Left renal cortex interstitium (tissue), 4 donors: ENCODE measurements around the gene LONRF2. TPM values are rescaled to one million over a fixed set of nuclear protein-coding genes. Genes with fewer than 3 reads are reported as not detected.

Source experiments
- DNase-seq, 4 donors: peaks; one replicate each; pipeline ENCODE4 v3.0.0-alpha.2; 2013; ENCODE audit warnings: low read depth in 4 of 4, low spot score in 2 of 4, missing footprints in 1 of 4
- polyA plus RNA-seq, 4 donors: library from polyadenylated mRNA; unstranded; fragments of 120-200 nt; gene quantifications; one replicate each; pipeline ENCODE4 v1.2.1, GENCODE V29; 2013; ENCODE audit not compliant: insufficient read length in 4 of 4

Gene LONRF2
- polyA plus RNA-seq, 4 donors, result 2.3 to 4.9 (median 3.4) TPM

DNA sequence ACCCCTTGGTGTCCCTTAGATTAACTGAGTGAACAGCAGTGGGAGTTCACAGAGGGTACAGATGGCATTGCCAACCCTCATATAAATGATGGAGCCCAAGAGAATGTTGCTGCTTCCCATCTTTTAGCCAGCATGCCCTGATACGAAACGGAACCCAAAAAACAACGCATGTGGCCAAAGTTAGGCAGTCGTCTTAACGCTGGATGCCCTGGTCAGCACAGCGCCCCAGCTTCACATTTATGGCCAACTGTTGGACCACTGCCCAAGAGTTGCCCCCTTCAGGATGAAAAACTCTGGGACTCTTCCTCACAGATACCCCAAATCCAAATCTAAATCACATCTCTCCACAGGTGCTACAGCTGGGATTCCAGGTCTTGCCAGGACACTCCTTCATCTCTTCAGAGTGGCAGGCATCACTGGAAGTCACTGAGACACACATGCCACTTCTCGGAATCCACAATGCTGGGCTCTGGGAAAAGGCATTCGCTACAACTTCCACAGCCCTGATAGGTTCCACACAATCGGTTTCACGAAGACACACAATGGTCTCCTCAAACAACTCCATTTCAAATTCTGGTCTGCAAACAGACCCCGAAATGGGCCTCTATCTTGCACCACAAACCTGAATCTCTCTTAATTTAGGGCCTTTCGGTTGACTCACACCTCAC is 44.6 kb downstream of the LONRF2 start:
- no peak for DNase-seq

GRCh38 chr2:100276716-100277115 is 45.6 kb downstream of the LONRF2 start:
- no peak for DNase-seq

- DNase-seq, result no peak
Measured at GRCh38 chr2:100275200-100275589, 47.1 kb downstream of the LONRF2 start.

DNA sequence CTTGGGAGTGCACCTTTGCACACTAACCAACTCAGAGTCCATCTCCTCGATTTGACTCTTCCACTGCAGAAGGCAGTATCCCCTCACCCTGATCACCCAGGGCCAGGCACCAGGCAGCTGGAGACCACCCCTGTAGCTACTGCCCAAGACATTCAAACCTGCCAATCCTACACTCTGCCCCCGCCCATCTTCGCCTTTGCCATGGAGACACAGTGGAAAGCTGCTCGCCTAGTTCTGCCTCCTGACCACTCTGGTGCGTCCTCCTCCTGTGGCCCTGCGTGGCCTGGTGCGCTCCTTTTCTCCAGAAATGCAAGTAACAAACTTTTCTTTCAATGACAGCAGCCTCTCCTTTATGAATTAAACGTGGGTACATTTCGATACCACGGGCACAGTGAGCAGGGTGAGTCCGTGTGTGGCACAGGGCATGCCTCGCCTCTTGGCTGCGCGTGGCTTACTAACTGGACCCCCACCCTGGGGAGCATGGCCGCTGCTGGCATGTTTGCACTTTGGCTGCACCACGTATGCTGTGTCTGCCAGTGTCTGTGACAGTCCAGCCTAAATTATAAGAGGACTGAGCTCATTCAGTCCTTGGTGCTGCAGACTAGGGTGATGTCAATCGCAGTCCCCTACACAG is 47.6 kb downstream of the LONRF2 start:
- no peak for DNase-seq

DNA sequence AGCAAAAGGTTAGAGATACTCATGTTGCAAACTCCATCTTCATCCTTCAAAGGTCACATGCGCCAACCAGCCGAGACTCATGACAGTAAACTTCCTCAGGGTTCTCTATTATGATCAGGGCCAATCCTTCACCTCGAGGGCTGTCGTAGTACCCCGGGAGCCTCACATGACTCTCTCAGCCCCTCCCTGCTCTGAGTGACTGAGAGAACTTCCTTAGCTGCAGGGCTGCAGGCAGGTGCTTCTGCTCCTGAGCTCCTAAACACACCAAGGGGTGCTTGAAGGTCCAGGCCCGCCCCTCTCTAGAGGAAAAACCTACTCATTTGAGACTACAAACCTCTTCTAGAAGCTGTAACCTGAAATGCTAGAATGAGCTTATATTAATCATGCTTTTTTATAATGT is 48.2 kb downstream of the LONRF2 start:
- no peak for DNase-seq

DNA sequence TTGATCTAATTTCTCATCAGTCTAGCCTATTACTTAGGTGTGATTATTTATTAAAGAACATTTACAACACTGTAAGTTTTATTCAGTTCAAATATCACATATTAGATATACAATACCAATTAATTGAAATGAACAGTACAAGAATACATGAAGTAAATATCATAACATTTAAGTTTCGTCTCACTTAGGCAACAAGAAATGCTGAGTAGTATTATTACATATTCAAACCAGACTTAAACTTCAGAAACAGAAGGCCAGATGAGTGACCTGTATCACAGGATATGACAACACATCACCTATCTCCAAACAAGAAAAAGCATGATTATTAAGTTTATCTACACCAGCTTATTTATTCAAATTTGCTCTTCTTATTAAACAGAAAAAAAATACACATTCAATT is 48.9 kb downstream of the LONRF2 start:
- DNase-seq, result no peak

DNA sequence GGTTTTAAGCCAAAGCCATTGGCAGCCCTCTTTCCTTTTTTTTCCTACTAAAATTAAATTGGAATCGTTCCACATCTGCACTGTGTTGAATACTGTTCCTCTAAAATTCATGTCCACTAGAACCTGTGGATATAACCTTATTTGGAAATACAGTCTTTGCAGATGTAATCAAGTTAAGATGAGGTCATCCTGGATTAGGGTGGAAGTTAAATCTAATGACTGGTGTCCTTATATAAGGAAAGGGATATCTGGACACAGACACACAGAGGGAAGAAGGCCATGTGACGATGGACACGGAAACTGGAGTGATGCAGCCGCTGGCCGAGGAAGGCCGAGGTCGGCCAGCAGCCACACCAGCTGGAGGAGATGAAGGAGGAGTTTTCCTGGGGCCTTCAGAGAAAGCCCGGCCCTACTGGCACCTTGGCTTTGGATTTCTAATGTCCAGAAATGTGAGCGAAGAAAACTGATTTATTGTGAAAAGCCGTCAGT is 49.4 kb downstream of the LONRF2 start:
- no peak for DNase-seq

DNA sequence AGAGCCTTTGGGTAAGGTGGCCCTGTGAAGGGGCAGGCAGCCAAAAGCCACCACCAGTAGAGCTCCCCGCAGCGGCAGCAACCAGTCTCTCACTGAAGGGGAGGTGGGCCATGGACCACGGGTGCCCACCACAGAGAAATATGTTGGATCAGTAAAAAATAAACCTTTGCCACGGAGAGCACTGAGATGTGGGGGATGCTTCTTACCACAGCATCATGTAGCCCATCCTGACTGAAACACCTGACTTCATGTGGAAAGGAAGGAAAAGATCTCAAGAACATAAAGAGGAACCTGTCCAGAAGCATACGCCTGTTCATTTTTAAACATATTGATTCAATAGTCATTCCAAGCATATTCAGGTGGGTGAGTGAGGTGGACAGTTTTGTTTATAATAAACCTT is 51.1 kb downstream of the LONRF2 start:
- DNase-seq, result no peak

DNA sequence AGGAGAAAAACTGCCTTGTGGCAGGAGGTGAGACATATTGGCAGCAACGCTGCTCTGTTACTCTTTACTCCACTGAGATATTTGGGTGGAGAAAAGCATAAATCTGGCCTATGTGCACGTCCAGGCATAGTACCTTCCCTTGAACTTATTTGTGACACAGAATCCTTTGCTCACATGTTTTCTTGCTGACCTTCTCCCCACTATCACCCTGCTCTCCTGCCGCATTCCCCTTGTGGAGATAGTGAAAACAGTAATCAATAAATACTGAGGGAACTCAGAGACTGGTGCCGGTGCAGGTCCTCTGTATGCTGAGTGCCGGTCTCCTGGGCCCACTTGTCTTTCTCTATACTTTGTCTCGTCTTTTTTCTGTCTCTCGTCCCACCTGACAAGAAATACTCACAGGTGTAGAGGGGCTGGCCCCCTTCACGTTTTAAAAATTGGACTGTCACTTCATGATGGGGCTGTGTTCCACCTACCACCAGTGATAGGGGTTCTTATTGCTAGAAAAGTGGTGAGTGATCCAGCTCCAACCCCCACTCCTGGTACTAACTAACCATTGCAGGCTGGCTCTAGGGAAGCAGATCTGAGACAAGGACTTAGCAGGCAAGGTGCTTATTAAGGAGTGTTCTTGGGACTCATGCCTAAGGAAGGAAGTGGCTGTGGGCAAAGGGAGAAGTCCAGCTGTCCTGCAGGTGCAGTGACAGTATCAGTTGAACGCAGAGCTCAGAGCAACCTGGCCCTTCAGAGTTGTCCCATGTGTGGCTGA is 51.7 kb downstream of the LONRF2 start:
- DNase-seq, result no peak

DNA sequence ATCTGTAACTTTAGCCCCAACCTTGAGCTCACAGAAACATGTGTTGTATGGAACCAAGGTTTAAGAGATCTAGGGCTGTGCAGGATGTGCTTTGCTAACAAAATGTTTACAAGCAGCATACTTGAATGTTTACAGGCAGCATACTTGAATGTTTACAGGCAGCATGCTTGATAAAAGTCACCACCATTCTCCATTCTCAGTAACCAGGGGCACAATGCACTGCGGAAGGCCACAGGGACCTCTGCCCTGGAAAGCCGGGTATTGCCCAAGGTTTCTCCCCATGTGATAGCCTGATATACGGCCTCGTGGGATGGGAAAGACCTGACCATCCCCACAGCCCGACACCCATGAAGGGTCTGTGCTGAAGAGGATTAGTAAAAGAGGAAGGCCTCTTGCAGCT is 52.4 kb downstream of the LONRF2 start:
- DNase-seq, result no peak

- no peak for DNase-seq
Measured at GRCh38 chr2:100268986-100269385, 53.3 kb downstream of the LONRF2 start.

DNA sequence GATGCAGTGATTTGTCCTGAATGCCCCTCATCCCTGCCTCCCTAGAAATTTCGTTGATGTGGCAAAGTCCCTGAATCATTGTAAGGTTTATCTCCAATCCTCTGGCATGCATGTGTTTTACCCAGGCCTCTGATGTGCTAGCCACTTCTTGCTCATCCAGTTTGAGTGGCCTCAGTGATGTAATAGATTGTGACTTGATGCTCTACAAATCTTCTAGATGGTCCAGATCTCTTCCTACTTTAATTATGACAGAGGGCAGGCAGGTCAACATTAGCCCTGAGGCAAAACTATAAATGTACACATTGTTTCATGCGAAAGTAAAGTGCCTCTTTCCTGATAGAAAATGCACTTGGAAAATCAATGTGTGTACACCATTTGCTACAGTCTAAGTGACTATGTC is 54.5 kb downstream of the LONRF2 start:
- no peak for DNase-seq

GRCh38 chr2:100266126-100266525 is 56.2 kb downstream of the LONRF2 start:
- no peak for DNase-seq

GRCh38 chr2:100265226-100265625 is 57.1 kb downstream of the LONRF2 start:
- no peak for DNase-seq

DNA sequence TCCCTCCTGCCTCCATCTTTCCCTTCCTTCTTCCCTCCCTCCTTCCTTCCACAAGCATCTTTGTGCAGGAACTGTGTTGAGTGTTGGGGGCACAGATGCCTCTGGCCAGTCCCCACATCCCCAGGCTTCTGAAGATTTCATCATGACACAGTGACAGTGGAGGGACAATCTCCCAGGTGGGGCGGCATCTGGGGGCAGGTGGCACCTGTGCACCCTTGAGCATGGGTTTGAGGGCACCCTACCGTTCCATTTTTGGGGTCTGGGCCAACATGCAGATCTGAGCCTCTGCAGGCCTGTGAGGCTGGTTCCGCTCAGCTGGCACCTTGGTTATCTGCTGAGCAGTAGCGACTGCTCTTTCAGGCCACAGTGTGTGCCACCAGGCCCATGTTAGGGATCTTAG is 57.6 kb downstream of the LONRF2 start:
- no peak for DNase-seq

DNA sequence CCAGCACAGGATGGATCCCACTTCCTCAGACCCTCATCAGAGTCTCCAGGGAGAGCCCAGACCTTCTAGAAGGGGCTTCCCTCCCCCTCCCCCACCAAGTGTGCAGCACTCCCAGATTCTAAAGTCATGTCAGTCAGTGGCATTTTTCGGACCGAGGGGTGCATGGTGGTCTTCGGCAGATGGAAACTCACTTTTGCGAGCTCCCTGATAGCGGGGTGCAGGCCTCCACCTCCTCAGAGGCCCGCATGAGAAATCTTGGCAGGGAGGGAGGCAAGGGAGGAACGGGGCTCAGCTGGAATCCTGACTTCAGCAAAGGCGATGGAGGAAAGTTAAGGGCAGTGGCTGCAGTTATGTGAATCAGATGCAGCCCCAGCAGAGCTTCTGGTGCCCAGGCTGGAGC is 58.2 kb downstream of the LONRF2 start:
- DNase-seq, result no peak

DNA sequence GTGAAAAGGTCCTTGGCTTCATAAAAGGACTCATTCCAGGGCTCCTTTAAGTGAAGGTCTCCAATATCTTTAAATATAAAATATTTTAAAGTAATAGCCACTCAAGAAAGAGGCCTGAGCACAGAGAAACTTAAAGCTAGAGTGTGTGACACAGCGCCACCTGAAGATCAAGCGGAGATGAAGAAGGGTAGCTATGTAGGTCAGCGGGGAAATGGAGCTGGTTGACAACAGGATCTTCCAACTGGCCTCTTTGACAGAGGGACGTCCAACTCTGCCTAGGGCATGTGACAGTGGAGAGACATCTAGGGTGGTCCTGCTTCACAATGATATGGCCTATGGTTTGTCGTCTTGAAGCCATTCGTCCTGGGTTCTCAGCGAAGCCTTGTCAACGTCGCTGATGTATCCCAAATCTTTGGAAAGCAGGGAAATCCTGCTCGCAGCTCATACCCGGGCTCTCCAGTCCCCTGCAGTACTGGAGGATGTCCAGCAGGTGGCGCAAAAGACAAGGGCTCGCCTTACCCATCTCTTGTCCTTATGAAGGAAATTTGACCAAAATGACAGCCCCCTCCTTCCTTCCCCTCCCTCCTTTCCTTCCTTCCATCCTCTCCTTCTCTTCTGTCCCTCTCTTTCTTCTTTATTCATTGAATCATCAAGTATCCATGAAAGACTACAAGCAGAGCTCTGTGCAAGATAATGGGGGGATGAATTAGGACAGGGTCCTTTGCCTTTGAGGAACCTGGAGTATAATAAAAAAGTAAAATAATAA is 59.6 kb downstream of the LONRF2 start:
- DNase-seq, result no peak

- no peak for DNase-seq
Measured at GRCh38 chr2:100262046-100262445, 60.3 kb downstream of the LONRF2 start.

- DNase-seq, result peak in 3 of 4 donors; percentile 48 to 77 (median 61)
Measured at GRCh38 chr2:100260712-100261620, 61.3 kb downstream of the LONRF2 start.

GRCh38 chr2:100259106-100259505 is 63.2 kb downstream of the LONRF2 start:
- no peak for DNase-seq
